HG02840 (cell line): ENCODE results near the gene BTBD17.

Source experiments
- ATAC-seq: cut with Tn5 transposase; IDR thresholded peaks from one replicate; pipeline ENCODE4 v1.9.1; 2021; ENCODE audit warnings: mild to moderate bottlenecking, moderate library complexity, moderate number of reproducible peaks; ENCODE audit not compliant: unreplicated experiment, low FRiP score

Gene BTBD17

DNA sequence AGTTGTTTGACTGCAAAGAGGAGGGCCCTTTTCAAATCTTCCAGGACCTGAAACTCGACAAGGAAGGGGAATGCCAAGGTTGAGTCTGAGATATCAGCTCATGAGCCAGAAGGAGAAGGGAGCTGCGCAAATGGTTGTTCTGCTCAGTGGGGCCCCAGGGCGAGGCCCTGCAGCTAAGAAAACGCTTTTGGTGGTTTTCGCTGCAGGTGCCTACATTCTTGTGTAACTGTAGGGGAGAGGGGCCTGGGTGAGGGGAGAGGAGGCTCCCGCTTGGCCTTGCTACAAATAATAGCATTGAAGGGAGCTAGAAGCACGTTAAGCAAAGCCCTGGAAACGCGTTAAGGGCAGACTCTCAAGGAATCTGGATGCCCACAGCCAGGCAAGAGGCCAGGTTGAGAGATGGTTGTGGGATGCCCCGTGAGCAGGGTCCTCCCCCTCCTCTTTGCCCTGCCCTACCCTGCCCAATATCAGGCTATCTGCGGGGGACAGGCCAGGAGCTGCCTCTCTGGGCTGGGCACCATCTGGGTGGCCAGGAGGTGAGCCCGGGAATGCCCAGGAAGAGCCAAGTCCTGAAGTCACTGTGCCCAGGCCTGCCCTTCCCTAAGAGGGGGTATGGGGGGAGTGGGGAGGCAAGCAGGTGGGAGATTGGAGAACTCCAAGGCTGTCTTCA is 27.6 kb upstream of the BTBD17 start:
- ATAC-seq, result no peak

DNA sequence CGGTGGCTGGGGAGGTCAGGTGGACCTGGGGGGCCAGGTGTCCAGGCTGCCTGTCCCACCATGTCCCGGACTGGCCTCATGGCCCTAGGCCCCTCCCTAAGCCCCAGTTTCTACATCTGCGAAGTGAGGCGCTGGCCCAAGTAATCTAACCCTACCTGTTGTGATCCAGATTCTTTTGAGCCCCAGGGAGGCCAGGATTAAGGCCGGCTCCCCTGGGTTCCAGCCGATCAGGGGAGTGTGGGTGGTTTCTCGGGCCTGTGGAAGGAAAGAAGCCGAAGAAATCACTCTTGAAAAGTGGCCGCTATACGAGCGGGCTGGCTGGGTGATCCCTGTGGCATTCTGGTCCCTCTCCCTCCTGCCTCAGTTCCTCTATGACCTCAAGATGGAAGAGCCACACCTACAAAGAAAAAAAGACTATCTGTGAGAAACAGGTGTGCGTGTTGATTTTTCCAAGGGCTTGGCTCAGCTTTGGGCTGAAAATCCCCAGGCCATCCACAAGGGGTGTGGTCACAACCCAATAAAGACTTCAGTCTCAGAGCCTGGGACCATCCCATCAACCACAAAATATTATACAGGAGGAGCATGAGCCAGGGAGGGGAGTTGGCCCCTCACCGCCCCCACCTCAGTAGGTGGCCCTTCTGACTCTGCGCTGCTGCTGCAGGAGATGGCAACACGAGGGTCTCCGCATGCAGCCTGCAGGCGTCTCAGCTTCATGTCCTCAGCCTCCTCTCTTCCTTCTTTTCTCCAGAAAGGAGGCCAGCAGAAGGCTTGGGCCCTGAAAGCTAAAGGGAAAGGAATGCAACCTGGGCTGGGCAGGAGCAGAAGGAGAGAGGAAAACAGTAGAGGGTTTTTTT is 25.9 kb upstream of the BTBD17 start:
- no peak for ATAC-seq

DNA sequence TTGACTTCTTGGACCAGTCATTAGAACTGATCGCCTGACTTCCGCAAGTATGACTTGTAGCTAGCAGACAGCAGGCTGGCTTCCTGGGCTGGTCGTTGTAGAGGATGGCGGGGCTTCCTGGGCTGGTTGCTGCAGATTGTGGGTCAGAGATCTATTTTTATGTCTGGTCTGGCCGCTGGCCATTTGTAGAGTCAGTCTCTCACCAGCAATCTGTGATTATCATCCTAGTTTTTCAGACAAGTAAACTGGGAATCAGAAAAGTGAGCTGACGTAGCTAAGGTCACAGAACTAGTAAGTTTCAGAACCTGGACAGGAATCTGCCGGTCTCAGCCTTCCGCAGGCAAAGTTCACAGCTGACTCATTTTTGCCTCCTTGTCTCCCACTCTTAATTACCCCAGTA is 24.7 kb upstream of the BTBD17 start:
- ATAC-seq, result no peak

DNA sequence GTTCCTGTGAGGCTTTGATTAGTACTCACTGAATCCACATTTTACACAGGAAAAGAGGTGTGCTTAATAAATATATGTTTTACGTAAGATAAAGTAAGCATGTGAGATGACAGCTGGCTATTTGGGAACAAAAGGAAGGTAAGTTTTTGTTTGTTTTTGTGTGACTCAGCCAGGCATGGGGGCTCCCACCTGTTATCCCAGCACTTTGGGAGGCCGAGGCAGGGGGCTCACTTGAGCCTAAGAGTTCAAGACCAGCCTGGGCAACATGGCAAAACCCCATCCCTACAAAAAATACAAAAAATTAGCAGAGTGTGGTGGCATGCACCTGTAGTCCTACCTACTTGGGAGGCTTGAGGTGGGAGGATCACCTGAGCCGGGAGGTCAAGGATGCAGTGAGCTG is 23.5 kb upstream of the BTBD17 start:
- no peak for ATAC-seq

DNA sequence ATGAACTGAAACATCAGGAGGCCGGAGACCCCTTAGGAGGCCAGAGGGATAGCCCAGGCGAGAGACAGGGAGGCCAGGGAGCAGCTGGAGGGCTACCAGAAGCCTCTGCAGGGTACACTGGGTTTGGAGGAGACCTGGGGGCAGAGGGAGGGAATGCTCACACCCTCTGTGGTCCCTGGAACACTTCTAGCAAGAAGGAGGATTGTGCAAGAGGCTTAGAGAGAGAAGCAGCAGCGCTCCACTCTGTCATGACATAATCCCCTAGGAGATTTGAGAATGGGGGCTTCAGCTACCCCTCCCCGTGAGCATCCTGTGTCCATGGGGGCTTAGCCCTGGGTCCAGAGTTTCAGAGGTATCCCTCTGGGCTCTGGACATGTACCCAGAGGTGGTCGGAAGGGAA is 21.5 kb upstream of the BTBD17 start:
- no peak for ATAC-seq

DNA sequence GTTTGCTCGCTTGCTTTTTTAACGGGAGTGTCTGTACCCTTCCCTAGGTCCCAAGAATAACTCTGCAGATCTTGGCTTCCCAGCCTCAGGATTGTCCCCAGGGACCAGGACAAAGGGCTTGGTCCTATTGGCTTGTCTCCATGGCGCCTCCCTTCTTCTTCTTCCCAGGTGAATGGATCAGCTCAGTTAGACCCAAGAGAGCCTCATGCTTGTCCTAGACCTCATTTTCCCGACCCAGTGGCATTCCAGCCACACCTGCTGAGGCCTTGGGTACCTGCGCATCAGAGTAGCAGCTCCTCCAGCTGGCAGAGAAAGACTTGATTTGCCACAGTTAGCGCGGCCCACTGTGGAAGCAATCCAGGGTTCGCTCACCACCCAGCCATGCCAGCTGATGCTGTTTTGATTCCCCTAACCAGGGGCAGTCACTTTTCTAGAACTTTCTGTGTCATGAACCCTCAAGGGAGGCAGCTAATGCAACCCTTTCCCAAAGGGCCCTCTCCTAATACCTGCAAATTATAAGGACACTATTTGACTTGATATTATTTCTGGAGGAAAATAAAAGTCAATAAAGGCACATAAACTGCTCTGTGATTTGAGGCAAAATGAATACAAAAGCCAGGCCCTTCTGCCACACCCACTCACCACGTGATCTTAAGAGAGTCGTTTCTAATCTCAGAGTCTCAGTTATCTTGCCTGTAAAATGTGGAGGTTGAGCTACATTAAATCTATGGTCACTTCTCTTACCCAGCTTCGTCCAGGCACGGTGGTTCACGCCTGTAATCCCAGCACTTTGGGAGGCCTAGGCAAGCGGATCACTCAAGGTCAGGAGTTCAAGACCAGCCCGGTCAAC is 19.5 kb upstream of the BTBD17 start:
- no peak for ATAC-seq

DNA sequence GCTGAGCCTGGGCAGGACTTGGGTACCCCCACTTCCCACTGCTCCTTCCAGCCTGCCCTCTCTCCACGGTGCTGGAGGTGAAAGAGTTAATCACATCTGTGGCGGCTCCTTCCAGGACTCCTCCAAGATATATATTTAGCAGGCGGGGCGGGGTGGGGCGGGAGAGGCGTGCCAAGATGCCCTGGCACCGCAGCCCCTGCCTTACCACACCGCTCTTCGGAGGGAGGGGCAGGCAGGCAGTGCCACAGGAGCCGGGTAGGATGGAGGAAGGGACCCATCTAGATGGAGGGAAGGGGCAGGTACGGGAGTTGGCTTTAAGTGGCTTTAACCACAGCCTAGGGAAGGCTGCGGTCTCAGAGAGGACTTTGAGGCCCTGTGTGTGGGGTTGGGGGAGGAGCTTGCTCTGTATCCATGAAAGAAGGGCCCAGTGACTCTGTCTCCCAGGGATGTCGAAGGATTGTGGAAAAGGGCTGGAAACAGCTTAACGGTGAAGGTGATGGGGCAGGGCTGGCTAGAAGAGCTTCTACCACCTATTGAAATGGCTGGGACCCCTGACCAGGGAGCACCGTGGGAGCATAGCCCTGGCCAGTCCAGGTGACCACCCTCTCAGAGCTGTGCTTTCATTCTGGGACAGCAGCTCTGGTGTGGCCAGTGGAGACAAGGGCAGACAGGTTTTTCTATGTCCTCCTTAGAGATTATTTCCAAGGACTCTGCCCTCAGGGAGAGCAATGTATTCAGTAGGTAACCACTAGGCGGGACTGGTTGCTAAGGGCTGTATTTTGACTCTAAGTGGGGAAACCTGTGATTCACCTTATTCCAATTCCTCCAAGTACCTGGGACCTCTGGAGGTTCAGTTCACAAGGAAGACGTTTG is 18.7 kb upstream of the BTBD17 start:
- ATAC-seq, result no peak

DNA sequence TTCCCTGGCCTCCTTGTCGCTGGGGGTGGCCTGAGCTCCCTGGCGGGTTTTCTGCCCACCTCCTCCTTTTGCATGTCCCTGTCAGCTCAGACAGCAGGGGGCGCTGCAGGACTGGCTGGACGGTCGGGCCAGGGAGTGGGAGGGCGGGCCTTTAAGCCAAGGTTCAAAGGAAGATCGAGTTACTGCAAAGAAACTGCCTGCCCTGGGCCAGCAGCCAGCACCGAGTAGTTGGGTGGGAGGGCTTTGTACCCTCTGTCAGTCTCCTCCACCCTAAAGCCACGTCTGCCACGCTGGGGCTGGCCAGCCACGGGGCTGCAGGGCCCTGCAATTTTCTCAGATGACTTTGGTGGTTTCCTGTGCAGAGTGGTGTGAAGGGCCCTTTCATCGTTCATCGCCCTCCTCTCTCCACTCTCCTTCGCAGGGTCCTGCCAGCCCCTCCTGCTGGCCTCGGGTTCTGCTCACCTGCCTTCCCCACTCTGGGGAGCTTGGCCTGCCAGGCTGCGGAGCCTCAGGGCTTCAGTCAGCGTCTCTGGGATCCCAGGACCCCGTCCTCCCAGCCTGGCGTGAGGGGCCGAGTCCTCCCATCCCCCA is 17.9 kb upstream of the BTBD17 start:
- no peak for ATAC-seq

DNA sequence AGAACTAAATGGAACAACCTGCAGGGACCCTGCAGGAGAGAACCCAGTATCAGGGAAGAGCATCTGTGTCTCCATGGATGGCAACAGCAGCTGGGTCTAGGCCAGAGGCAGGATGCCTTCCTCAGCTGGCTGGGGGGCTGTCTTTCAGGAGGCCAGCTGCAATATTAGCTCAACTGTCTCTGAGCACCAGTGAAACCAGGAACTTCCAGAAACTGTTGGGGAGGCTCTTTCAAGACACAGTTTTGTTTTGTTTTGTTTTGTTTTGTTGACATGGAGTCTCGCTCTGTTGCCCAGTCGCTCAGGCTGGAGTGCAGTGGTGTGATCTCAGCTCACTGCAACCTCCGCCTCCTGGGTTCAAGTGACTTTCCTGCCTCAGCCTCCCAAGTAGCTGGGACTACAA is 13.2 kb upstream of the BTBD17 start:
- ATAC-seq, result no peak

DNA sequence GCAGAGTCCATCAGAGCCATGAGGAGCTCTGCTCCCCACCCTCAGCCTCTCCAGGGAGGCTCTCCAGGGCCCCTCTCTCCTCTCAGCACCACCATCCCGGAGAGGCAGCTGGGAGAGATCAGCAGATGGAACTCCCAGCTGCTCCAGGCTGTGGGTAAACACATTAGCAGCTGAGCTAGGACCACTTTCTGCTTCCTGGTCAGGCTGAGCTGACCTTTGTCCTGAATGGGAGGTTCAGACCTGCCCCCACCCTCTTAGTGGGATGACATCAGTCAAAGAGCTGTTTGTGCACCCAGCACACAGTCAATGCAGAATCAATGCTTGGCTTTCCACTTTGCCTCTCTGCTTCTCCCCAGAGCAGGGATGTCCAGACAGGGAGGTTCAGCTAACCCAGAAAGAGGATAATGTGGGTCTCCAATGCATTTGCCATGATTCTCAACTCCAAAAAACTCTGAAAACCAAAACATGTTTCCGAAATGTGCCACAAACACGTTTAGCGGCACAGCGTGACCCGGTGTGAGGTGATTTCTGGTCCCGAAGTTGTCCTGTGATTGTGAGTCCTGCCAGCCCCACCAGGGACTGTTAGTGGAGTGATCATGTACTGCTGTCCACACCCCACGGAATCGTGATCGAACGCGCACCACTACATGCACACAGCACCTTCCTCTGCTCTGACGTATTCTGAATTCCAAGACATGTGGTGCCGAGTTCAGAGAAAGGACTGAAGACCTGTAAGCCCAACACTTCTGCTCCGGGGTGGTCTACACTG is 12.4 kb upstream of the BTBD17 start:
- ATAC-seq, result no peak

DNA sequence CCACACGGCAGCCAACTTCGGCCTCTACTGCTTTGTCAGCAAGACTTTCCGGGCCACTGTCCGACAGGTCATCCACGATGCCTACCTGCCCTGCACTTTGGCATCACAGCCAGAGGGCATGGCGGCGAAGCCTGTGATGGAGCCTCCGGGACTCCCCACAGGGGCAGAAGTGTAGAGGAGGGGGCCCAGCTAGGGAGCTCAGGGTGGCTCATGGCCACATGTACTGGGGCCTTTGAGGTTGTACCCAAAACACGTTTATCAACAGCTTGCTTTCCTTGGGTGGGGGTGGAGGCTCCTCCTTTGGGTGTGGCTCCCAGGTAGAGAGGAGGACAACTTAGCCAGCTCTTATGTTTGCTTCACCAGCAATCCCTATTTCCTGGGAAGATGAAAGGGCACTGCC is 10.8 kb upstream of the BTBD17 start:
- no peak for ATAC-seq

DNA sequence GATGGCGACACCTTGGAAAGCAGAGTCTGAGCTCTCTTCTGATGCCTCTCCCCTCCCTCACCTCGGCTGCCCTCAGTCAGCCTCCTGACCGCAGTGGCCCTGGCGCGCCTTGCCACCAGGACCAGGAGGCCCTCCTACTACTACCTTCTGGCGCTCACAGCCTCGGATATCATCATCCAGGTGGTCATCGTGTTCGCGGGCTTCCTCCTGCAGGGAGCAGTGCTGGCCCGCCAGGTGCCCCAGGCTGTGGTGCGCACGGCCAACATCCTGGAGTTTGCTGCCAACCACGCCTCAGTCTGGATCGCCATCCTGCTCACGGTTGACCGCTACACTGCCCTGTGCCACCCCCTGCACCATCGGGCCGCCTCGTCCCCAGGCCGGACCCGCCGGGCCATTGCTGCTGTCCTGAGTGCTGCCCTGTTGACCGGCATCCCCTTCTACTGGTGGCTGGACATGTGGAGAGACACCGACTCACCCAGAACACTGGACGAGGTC is 10.0 kb upstream of the BTBD17 start:
- no peak for ATAC-seq

DNA sequence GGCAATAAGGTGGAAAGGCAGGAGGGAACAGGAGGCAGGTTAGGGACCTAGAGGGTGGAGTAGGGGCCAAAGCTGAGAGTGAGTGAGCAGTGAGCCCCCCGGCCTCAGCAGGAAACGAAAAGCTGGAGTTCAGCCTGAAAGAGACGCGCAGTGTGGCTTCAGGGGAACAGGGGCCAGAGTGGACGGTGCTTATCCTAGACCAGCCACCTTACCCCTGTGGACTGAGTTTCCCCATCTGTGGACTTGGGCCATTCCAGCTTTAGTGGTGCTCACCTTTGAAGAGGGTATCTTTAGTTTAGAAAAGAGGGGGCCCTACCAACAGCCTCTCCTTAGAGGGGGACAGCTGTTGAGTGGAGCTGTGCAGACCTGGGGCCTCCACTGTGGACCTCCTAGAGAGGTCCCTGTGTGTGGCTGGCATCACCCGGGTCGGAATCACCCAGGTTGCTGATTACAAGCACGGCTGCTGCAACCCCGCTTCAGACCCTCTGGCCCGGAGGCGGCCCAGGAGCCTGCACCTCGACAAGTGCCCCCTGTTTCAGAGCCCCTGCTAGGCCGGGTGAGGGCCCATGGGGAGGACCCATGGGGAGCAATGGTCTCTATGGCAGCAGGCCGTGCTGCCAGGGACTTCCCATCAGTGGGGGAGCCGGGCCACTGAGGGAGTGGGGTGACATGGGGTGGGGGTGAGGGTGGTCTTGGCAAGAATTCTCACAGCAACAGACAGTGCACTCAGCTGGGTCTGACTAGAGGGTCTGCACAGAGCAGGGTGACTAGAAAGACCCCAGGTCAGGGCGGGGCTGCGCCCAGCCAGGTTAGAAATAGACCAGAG is 8.2 kb upstream of the BTBD17 start:
- ATAC-seq, result no peak

DNA sequence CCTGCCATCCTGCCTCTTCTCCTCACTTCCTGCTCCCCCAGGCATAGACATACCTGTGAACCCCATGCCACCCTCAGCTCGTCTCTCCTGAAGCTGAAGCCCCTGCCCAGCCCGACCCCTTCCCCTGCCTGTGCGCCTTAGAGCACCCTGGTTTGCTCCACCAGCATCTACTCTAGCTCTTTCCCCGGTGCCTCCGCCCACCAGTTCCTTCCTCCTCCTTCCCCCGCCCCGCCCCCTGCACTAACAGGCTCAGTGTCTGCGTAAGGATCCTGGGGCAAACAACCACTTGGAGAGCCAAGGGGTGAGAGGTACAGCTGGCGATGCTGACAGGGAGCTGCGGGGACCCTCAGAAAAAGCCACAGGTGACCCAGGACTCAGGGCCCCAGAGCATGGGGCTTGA is 7.6 kb upstream of the BTBD17 start:
- no peak for ATAC-seq

DNA sequence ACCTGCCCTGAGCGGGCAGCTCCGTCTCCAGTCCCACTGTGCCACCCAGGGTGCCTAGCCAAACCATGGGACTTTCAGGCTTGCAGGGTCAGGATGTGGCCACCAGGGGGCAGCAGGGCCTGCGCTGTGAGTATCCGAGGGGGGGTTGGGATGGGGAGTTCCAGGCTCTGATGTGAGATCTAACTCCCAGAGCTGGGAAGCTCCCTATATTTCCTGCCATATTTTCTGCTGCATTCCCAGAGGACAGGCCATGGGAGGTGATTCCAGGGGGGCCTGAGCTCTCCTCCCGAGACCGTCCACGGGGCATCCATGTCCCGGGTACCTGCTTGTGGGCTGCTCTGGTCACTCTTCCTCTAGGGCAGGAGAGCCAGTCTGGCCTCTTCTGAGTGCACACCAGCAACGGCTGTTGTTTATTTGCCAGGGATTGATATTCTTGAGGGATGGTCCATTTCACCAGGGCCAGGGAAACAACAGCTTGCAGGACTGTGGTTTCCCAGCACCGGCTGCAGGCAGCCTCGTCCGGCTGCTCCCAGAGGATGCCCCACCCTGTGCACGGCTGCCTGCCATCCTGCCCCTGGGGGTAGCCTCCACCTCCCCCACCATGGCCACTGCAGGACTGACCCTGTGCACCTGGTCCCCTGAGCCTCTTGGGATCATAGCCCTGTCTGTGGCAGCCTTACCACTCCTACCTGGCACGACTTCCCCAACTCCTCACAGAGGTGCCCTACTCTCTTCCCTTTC is 6.8 kb upstream of the BTBD17 start:
- no peak for ATAC-seq

DNA sequence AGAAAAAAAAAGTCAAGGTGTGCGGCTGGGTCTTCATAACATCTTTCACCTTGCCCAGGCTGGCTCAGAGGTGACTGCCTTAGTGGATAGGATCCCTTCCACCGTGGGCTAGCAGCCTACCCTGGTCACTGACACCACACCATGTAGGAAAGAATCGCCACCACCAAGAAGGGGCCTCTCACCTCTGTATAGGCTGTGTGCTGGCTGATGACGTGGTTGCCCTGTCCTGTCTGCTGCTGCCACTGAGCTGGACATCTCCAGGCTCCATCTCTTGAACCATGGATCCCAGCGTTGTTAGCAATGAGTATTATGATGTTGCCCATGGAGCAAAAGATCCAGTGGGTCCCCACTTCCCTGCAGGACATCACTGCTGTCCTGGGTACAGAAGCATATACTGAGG is 5.5 kb upstream of the BTBD17 start, which contains the start of gene GPR142:
GPR142 (plus strand) TSS at position 301 of the 400 bp plus-strand sequence. CDS start 2,035 bp downstream, outside the sequence.
- no peak for ATAC-seq

DNA sequence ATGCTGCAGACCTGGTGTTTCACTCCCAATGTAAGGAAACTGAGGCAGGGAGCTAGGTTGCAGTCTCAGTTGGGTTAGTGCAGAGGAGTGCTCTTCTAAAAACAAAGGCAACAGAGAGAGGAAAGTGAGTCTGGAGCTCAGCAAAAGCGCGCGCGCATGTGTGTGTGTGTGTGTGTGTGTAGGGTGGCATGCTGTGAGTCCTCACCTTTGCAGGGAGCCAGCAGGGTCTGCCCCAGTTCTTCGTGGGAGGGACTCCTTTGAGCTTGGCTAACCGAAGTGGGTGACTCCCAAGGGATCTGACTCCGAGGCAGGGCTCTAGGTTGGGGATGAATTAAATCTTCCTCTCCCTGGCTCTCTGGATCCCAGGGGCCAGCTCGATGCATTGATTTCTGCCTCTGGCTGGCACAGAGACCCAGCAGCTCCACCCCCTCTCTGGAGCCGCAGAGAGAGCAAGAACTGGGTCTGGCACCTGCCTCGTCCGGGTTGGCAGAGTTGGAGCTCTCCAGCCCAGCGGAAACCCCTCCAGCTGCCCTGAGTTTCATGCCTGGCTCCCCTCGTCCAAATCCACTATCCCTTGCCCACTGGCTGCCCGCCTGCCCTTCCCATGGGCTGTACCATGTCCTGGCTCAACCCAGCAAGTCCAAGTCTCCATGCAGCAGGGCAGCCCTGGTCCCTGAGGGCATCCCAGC is 1.3 kb upstream of the BTBD17 start:
- no peak for ATAC-seq
